Lower lobe of right lung (tissue), 2 donors: ENCODE data around the gene TBPL1. TPM values are rescaled to one million over a fixed set of nuclear protein-coding genes. Genes with fewer than 3 reads are reported as not detected.

Source experiments
- ATAC-seq, 2 donors: fragments of 200-7000 bp; cut with Tn5 transposase; one replicate each; pipeline ENCODE4 v1.9.1; 2020 to 2022; ENCODE audit warnings: mild to moderate bottlenecking in 2 of 2, moderate library complexity in 2 of 2
- DNase-seq: peaks from one replicate; pipeline ENCODE4 v3.0.0-alpha.2; 2020
- H3K27ac ChIP-seq: fragments of 200-600 bp; one replicate; pipeline ENCODE4 v1.8.0; 2022
- H3K27me3 ChIP-seq: fragments of 200-600 bp; one replicate; pipeline ENCODE4 v1.8.0; 2022; ENCODE audit warnings: low read depth
- H3K36me3 ChIP-seq: fragments of 200-600 bp; one replicate; pipeline ENCODE4 v1.8.0; 2022; ENCODE audit warnings: mild to moderate bottlenecking
- H3K4me1 ChIP-seq: fragments of 200-600 bp; one replicate; pipeline ENCODE4 v1.8.0; 2022
- H3K4me3 ChIP-seq: fragments of 200-600 bp; one replicate; pipeline ENCODE4 v1.8.0; 2022; ENCODE audit warnings: mild to moderate bottlenecking
- H3K9me3 ChIP-seq: fragments of 200-600 bp; one replicate; pipeline ENCODE4 v1.8.0; 2022
- intact Hi-C: fragments of 100-400 bp; cut with DNase I; formaldehyde crosslinking; loops from one replicate; pipeline ENCODE4 v1.11.0; 2022
- total RNA-seq: library from RNA; stranded (reverse); fragmentation: NEBNext Ultra II Directional; extraction: Animal tissue kit (Norgen Biotek cat#: 25700); gene quantifications from one replicate; pipeline ENCODE4 v1.2.1, GENCODE V29; 2021
- TF ChIP-seq, protein P1 (sequence below): fragments of 200-600 bp; IDR thresholded peaks from one replicate; pipeline ENCODE4 v1.8.0; 2022; ENCODE audit warnings: antibody characterized with exemption, mild to moderate bottlenecking
- donor health status: DM: no; HTN: yes; CAD: no; lungs with severe emphysema.

The TBPL1 gene
- total RNA-seq, 1 donor from 2014 or later: 21.1 TPM

DNA sequence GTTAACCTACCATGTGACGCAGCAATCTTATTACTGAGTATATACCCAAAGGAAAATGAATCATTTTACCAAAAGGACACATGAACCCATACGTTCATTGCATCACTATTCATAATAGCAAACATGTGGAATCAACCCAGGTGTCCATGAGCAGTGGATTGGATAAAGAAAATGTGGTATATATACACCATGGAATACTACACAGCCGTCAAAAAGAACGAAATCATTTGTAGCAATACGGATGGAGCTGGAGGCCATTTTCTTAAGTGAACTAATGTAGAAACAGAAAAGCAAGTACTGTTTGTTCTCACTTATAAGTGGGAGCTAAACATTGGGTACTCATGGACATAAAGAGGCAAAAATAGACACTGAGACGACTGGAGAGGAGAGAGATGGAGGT lies 44.2 kb downstream of the TBPL1 start:
- no peaks in the 10 kb centered on the region for H3K27me3 ChIP-seq
- no peak overlapping the region for H3K27ac ChIP-seq
- H3K4me1 ChIP-seq: peaks cover 10% of the 10 kb centered on the region
- H3K4me3 ChIP-seq: no peak overlapping the region
- DNase-seq (no peak), ATAC-seq (no peak)
- TF ChIP-seq, protein P1, sequence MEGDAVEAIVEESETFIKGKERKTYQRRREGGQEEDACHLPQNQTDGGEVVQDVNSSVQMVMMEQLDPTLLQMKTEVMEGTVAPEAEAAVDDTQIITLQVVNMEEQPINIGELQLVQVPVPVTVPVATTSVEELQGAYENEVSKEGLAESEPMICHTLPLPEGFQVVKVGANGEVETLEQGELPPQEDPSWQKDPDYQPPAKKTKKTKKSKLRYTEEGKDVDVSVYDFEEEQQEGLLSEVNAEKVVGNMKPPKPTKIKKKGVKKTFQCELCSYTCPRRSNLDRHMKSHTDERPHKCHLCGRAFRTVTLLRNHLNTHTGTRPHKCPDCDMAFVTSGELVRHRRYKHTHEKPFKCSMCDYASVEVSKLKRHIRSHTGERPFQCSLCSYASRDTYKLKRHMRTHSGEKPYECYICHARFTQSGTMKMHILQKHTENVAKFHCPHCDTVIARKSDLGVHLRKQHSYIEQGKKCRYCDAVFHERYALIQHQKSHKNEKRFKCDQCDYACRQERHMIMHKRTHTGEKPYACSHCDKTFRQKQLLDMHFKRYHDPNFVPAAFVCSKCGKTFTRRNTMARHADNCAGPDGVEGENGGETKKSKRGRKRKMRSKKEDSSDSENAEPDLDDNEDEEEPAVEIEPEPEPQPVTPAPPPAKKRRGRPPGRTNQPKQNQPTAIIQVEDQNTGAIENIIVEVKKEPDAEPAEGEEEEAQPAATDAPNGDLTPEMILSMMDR: no peak
- no peaks in the 10 kb centered on the region for H3K9me3 ChIP-seq
- intact Hi-C loops: no loop called here
- no peaks in the 10 kb centered on the region for H3K36me3 ChIP-seq

DNA sequence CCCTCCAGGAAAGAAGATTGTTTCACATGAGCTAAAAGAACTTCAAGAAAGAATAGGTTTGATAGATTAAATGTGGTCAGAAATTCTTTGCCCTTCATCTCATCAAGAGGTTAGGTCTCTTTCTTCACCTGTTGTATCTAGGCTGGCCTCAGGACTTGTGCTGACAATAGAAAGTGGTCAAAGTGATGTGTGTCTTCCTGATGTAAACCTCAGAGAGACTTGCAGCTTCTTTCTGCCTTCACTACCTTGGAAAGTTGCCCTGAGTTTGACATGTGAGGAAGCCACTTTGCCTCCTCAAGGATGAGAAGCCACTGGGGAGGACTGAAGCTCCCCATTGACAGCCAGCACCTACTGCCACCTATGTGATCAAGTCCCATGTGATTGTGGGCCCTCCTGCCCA lies 46.3 kb downstream of the TBPL1 start:
- no peak overlapping the region for H3K4me3 ChIP-seq
- H3K9me3 ChIP-seq: no peaks in the 10 kb centered on the region
- no peak for DNase-seq
- H3K36me3 ChIP-seq: no peaks in the 10 kb centered on the region
- H3K4me1 ChIP-seq: peaks cover 7% of the 10 kb centered on the region
- H3K27ac ChIP-seq: no peak overlapping the region
- TF ChIP-seq, protein P1: no peak
- ATAC-seq: no peak
- intact Hi-C loops: no loop called here
- H3K27me3 ChIP-seq: no peaks in the 10 kb centered on the region

GRCh38 chr6:134000443-134000842 lies 47.4 kb downstream of the TBPL1 start:
- ATAC-seq (no peak), DNase-seq (no peak)
- no peaks in the 10 kb centered on the region for H3K27me3 ChIP-seq

GRCh38 chr6:134002821-134003220 lies 49.8 kb downstream of the TBPL1 start:
- TF ChIP-seq, protein P1: no peak
- H3K36me3 ChIP-seq: no peaks in the 10 kb centered on the region

More at GRCh38 chr6:134000443-134000842, 47.4 kb downstream of the TBPL1 start:
- intact Hi-C loops: no loop called here
- H3K9me3 ChIP-seq: no peaks in the 10 kb centered on the region
- TF ChIP-seq, protein P1: no peak
- no peak overlapping the region for H3K27ac ChIP-seq
- H3K4me1 ChIP-seq: peaks cover 7% of the 10 kb centered on the region
- H3K36me3 ChIP-seq: no peaks in the 10 kb centered on the region
- no peak overlapping the region for H3K4me3 ChIP-seq

DNA sequence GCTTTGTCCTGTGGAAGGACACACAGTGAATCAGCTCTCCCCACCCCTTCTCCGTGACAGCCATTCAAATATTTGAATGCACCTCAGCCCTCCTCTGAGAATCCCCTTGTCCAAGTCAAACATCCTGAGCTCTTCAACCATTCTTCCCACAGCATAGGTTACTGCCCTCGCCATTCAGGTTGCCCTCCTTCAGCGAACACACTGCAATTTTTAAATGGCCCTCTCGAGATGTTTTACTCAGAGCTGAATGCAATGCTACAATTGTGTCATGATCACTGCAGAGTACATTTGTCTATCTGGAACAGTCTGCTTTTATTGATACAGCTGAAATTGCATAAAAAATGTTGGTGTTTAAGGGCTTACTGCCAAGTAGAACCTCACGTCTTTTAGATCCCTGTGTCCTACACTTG lies 50.5 kb downstream of the TBPL1 start:
- peaks cover 7% of the 10 kb centered on the region for H3K4me1 ChIP-seq
- intact Hi-C loops: no loop called here
- peak; percentile 44 to 60 for ATAC-seq

More at GRCh38 chr6:134002821-134003220, 49.8 kb downstream of the TBPL1 start:
- peaks cover 7% of the 10 kb centered on the region for H3K4me1 ChIP-seq
- H3K4me3 ChIP-seq: no peak overlapping the region
- no peak overlapping the region for H3K27ac ChIP-seq
- intact Hi-C loops: no loop called here
- no peak for DNase-seq
- H3K9me3 ChIP-seq: no peaks in the 10 kb centered on the region
- ATAC-seq: no peak
- no peaks in the 10 kb centered on the region for H3K27me3 ChIP-seq

More for the DNA sequence above, 50.5 kb downstream of the TBPL1 start:
- no peak overlapping the region for H3K27ac ChIP-seq
- DNase-seq: no peak
- H3K4me3 ChIP-seq: no peak overlapping the region
- H3K36me3 ChIP-seq: no peaks in the 10 kb centered on the region
- TF ChIP-seq, protein P1: no peak
- H3K9me3 ChIP-seq: no peaks in the 10 kb centered on the region
- no peaks in the 10 kb centered on the region for H3K27me3 ChIP-seq
